GM18498 (cell line): ENCODE data around the gene CRTAC1.

ENCODE experiments used
- ATAC-seq: cut with Tn5 transposase; IDR thresholded peaks from one replicate; pipeline ENCODE4 v1.9.1; 2021; ENCODE audit warnings: mild to moderate bottlenecking, moderate library complexity; ENCODE audit not compliant: unreplicated experiment

The CRTAC1 gene

DNA sequence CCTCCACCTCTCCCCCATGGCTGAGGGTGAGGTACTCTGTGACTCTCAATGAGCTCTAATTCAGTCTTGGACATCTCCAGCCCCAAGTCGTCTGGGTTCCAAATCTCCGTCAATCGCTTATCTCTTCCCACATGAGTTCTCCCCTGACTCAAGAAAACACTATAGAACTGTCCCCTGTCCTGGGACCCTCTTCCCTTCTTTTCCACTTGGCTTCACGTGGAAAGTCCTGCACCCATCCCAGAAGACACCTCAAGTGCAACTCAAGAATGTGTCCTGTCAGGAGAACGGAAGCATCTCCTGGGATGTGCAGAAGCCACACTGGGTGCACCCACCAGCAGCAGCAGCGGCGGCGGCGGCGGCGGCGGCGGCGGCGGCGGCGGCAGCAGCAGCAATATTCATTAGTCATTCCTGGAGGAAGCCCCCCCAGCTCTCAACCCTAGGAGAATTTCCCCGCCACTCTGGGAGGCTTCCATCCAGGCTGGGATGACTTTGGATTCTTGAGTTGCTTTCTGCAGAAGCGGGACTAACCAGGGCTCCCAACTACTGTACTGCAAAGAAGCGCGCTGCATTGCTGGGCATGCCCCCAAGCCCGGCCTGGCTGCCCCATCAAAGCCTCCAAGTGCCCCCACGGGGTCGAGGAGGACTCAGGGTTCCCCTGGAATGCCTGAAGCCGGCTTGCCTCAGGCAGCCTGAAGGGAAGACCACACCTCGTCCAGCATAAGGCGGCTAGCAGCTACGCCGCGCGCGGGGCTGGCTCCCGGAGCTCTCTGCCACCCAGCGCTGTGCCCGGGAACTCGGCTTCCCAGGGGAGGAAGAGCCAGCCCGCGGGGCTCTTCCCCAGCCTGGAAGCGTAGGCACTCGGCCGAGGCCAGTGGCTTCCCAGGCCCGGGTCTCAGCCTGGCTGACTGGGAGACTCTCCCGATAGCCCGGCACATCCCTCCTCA lies 1.0 kb downstream of the CRTAC1 start:
- ATAC-seq = no peak

DNA sequence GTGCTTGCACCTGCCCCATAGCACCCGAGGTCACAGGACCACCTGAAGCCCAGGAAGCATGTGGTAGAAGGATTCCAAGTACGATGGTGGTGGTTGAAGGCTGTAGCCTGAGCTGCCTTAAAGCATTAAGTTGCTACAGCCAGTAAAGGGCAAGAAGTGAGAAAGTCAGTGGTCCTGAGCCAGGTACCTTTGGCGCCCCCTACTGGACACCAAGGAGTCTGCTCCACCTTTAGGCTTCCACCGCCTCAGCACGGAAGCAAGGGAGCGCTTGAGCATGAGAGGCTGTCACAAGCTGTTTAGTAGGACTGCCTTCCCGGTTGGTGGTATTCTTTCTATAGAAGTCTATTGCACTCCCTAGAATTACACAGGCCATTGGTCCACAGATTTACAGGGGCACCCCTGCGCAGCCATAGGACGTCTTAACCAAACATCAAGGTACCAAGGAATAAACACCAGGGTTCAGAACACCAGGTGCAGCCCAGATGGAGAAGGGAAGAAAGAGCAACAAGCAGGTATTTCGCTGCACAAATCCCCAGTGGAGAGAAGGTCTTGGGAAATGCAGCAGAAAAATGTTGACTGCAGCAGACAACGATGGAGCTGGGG lies 2.2 kb downstream of the CRTAC1 start:
- peak; percentile 60 for ATAC-seq

DNA sequence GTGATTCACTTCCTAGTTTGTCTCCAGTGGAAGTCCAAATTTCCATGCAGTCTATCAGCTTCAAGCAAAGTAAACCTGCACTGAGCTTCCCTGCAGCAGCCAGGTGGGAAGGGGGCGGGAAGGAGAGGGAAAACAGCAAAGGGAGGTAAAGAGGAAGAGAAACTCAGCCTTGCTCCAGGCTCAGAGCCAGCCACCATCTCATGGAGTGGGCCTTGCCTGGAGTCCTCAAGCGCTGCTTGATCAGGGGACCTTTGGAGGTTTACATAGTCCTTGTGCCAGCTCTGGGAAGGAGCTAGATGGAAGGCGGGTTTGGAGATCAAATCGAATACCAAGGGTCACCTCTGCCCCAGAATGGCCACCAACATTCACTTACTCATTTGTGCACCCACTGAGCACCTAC lies 7.4 kb downstream of the CRTAC1 start:
- no peak for ATAC-seq

DNA sequence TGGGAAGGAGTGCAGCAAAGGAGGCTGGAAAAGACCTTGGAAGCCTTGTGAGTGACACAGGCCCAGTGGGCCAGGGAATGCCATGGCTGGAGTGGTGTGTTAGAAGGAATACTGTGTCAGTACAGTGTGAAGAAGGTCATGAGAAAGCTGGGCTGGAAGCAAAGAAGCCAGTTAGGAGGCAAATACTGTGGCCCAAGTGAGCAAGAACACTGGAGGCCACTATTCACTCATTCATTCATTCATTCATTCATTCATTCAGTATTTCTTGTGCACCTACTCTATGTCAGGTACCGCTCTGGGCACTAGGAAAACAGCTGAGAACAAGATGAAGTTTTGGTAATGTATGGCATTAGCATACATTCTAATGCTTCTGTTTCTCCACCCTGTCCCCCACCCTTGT lies 9.6 kb downstream of the CRTAC1 start:
- ATAC-seq = no peak

DNA sequence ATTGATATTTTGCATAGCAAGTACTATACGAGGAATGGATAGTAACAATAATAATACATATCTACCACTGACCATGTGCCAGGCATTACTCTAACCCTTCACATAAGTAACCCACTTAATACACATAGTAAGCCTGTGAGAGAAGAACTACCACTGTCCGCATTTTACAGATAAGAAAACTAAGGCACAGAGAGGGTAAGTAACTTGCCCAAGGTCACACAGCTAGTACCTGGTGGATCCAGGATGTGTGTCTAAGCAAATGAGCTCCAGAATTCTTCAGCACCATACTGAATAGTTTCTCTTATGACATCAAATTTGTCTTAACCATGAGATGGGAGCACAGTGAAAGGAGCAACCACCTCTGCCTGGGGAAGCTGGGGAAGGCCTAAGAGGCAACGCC lies 10.2 kb downstream of the CRTAC1 start:
- no peak for ATAC-seq

DNA sequence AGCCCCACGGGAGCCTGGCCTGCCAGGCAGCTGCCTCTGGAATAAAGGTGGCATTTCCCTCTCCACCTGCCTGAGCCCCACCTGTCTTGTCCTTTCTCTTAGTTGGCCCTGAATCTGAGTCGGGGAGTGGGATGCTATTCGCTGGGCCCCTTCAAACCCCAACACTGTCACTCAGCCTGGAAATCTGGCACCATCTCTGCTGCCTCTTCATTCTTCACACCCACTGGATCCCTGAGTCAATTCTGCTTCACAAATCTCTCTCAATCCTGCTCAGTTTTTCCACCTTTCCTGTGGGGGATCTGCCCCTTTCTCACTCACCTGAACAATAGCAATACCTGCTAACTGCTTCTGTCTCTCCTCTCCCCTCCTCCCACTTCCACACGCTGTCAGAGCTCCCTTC lies 10.6 kb downstream of the CRTAC1 start:
- ATAC-seq = no peak

DNA sequence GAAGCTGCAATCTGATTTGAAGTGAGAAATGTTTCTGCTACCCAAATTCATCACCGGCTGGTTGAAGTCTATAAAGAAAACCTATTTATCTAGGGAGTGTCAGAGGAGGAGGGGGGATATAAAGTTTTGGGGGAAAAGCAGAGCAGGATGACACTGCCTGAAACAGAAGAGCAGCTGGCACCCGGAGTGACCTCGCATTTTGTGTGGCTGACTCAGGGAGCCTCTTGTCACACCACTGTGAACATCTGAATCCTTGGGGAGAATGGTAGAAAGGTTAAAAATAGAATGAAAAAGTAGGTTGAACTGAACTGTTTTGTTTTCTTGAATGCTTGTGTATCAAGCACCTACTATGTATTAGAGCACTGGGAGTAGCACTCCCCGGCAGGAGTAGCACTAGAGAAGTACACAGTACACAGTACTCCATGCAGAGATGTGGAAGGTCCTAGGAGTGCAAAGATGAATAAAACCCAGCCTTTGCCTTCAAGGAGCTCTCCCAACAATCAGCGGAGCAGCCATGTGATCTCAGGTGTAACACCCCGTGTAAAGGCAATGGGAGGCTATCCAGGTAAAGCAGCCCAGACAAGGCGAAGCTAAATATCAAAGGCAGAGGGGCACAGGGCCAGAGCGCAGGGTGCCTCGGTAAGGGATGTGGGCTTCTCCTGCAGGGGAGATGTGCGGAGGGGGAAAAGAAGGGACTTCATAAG lies 13.5 kb downstream of the CRTAC1 start:
- no peak for ATAC-seq

DNA sequence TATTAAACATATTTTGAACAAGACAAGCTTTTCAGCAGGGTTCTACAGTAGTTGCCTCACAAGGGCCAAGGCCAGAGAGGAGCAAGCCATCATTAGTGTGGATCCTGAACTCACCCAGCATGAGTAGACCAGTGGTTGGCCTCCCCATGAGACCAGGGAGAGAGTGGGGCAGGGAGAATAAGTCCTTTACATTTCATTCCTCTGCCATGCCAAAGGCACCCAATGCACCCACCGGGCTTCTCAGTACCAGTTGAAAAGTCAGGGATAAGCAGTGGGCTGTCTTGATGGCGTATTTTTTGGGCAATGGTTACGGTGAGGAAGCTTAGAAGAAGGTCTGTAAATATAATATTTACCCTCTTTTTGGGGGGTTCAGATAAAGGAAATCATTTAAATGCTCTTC lies 16.6 kb downstream of the CRTAC1 start:
- ATAC-seq = no peak

DNA sequence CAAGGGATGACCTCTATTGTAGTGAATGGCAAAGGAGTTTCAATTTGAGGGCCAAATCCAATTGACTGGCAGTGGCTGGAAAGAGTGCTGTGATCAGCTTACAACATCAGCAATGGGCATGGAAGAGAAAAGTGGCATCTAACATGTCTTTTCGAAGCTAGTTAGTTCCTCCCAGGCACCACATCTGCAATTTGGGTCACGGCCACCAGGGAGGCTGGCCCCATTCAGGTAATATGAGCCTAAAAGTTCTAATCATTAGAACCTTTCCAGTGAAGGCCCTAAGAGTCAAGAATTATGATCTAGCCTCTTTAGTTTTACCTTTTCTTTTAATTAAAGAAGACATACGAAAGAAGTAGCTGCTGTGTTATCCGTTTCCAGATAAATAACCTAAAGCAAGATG lies 17.3 kb downstream of the CRTAC1 start:
- no peak for ATAC-seq

DNA sequence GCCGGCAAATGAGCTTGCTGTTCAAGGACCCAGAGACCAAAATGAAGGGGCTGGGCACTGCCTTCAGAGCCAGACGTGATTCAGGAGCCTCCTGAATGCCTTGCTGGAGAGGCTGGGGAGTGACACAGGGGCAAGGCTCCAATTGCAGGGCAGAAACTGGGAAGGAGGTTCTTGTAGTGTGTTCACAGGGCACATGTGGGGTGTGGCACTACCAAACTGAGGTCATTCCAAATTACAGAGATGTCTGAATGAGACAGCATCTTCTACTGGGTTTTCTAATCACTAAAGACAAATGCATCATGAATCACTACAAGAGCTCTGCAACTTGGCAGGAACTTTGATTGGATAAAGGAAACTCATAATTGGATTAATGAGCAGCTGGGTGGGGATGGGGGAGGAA lies 17.8 kb downstream of the CRTAC1 start:
- ATAC-seq = no peak

DNA sequence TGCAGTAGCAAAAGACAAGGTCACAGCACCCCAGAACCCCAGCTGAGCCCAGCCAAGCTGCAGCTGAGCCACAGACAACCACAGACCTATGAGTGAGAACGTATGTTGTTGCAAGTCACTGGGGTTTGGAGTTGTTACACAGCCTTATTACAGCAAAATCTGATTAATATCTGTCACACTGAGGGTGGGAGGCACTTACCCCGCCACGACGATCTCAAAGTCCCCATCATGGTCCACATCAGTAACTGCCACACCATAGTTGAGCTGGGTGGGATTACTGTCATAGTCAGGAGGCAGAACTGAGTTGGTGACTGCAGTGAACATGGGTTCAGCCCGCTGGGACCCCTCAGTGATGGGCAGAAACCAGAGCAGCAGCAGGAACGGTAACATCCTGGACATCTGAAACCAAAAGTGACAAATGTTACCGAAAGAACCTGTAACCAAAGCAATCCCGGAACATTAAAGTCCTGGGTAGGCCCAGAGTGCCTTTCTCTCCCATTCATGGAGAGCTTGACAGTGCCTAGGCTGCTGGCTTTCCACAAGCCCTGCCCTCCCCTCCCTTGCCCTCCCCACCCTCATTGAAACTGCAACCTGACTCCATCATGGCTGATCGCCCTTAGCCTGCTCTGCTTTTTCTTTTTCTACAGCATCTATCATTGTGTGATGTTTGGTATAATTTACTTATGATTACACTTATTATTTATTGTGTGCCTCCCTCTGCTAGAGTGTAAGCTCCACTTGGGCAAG lies 19.3 kb downstream of the CRTAC1 start:
- no peak for ATAC-seq

DNA sequence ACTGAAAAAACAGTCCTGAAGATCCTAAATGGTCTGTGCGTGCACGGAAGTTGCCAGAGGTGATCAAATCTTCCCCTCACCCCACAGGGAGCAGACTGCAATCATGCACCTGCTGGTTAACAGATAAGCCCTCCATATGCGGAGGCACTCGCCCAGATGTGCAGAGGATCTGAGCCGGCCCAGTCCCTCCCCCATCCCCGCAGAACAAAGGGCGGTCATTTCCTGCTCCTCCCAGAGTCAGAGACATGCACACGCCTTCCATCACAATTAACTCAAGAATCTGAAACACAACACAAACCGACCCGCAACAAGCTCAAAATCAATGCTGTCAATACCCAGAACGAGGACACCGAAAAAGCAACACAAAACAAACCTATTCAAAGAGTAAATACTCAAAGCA lies 24.2 kb downstream of the CRTAC1 start:
- ATAC-seq = no peak

DNA sequence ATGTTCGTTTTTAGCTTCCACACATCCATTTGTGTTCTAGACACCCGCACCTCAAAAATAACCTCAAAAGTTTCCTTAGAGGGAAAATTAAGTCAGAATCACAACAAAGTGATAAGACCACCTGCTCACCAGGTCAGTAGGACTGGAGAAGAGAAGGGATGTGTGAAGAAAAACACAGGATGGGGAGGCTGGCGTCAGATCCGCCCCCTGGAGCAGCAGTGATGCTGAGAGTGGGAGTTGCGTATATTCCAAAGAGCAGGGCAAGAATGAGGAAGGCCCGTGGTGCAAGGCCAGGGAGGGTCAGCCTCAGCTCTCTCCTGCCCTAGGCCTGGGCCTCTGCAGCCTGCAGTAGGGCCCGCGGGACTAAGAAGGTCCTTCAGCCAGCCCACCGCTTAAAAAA lies 28.7 kb downstream of the CRTAC1 start:
- ATAC-seq = no peak

DNA sequence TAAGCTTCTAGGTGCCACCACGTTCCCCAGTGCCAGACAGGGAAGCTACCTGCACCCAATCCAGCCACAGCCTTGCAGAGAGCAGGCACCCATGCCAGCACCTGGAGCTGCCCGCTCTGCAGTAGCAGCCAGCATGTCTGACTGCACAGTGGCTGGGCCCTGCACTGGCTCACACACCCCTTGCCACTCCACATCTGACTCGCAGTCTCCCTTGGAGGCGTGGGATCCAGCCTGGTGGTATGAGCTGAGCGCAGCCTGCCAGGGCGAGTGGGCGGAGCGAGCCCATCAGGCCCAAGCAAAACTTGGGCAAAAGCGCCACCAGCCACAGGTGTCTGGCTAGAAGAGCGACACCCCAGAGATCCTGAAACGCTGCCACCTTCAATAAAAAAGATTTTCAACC lies 30.1 kb downstream of the CRTAC1 start:
- ATAC-seq = no peak

DNA sequence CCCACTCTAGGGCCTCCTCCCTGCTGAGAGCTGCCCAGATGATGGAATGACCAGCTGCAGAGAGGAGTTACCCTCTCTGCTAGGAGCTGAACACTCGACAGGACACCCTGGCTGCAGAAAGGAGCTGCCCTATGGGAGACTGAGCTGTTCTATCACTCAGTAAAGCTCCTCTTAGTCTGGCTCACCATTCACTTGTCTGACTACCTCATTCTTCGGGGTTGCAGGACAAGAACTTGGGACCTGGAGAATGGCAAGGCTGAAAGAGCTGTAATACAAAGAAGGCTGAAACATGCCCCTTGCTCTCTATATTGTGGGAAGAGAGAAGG lies 30.5 kb downstream of the CRTAC1 start:
- ATAC-seq = no peak

DNA sequence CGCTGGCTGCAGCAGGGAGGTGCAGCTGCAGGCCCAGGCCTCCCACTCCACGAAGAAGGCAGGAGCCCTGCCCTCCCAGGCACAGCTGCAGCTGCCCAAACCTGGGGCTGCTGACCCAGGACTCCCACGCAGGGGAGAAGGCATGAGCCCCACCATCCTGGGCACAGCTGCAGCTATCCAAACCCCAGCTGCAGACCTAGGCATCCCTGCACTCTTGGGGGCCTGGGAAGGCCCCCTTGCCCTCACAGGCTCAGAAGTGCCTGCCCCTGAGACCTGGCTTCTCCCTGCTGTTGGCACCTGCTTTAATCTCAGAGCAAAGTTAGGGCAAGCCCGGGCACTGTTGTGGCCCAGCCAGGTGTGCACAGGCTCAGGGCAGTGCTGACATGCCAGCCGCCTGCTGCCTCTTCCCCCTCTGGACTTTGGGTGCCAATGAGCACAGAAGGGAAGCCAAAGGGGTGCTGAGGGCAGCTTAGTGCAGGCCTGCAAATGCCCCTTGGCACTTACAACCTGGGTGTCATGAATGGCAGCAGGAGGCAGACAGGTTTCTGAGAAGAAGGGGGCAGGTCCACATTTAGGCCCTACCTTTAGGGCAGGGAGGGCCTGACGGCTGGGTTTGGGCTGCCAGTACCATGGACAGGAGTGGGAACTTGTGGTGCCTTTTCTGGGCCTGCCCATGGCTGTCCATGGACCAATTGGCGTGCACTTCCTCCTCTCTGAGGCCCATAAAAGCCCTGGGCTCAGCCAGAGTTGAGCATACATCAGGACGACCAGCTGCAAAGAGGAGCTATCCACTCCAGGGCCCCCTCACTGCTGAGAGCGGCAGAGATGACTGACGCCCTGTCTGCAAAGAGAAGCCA lies 31.1 kb downstream of the CRTAC1 start:
- no peak for ATAC-seq

DNA sequence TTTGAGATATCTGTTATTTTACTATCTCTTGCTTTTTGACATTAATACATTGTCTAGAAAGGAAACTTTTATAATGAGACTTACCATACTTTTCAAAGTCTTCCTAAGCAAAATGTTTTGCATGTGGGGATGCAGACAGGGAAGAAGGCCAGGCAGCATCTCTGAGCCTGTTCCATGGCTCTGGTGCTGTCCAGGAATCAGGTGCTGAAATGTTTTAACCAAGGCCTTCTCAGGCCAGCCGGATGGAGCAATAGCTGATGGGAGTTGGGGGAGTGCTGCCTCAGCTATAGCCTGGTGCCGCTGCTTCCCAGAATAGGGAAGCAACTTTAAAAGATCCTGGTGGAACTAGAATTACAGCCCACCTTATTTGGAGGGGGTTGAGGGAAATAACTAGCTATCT lies 38.5 kb downstream of the CRTAC1 start:
- no peak for ATAC-seq

DNA sequence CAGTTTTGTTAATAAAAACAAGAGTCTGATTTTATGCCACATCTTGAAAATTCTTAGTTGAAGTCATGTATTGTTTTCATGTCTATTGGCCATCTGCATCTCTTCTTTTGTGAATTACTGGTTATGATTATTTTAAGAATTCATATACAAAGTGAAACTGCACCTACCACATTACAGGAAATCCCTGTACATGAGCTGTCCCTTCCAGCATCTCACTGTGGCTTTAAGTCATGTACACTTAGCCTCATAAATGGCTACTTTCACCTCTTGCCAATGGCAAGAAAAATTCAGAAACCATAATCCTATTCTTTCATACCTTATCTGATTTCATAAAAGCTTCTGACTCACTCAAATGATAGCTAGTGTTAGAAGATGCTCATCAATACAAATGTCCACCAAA lies 48.6 kb downstream of the CRTAC1 start:
- no peak for ATAC-seq

DNA sequence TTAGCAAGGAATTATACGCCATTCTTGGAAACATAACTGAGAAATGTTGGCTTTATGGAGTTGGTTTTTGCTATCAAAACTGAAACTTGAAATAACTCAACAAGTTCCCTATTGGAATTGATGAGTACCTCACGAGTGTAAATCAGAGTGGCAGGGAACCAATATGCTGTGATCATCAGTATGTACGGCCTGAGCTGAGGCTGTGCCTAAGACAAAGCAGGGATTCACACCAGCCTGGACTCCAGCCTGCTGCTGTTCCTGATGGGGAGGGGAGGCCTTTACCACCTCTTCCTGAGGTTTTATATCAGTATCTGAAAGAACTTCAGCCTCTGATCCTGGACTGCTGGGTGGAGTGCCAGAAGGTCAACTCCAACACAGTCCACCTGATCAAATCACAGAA lies 52.7 kb downstream of the CRTAC1 start:
- ATAC-seq = no peak

DNA sequence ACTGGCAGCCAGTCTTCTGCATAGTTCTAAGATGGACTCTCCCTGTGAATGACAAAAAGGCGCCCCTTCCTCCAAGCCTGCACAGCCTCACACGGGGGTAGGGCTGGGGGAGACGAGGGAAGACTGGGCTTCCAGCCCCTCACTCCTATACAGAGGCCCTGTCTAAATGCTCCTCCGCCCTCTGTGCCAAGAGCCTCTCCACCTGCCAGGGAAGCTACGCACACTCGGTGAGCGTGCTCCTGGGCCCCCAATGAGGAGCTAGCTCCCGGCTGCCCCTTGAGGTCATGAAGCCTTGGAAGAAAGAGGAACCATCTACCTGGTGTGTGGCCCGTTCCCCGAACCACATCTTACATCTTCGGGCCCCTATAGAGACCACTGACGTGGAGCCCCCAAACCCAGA lies 54.8 kb downstream of the CRTAC1 start:
- no peak for ATAC-seq
